Osteoblast (primary cell): Measurements from ENCODE around the gene SLC4A9. TPM values are rescaled to one million over a fixed set of nuclear protein-coding genes. Genes with fewer than 3 reads are reported as not detected.

Source experiments
- DNase-seq: peaks from one replicate; pipeline ENCODE4 v3.0.0; 2011; ENCODE audit warnings: low spot score, mixed read lengths; ENCODE audit not compliant: insufficient read length; ENCODE audit errors: missing footprints
- H2AFZ ChIP-seq: 2 replicates; pipeline ENCODE4 v1.6.0; 2011; ENCODE audit warnings: mild to moderate bottlenecking, low read length
- H3K27ac ChIP-seq: 2 replicates; pipeline ENCODE4 v1.5.1; 2011; ENCODE audit warnings: mild to moderate bottlenecking, low read depth, low read length, moderate library complexity
- H3K27me3 ChIP-seq: 2 replicates; pipeline ENCODE4 v1.6.0; 2012; ENCODE audit warnings: mild to moderate bottlenecking, control low read depth, inconsistent platforms, low read length, moderate library complexity; ENCODE audit not compliant: insufficient read depth
- H3K36me3 ChIP-seq: 2 replicates; pipeline ENCODE4 v1.5.1; 2011; ENCODE audit warnings: mild to moderate bottlenecking, low read length, control low read depth, moderate library complexity; ENCODE audit not compliant: insufficient read depth
- H3K4me1 ChIP-seq: 2 replicates; pipeline ENCODE4 v1.5.1; 2011; ENCODE audit warnings: mild to moderate bottlenecking, low read length, control low read depth, moderate library complexity; ENCODE audit not compliant: insufficient read depth
- H3K4me2 ChIP-seq: 2 replicates; pipeline ENCODE4 v1.6.0; 2011; ENCODE audit warnings: mild to moderate bottlenecking, low read length; ENCODE audit not compliant: insufficient read depth
- H3K4me3 ChIP-seq: fragments of 200-600 bp; sonication (generic); 3 replicates; pipeline ENCODE4 v1.5.1; 2012; ENCODE audit warnings: mild to moderate bottlenecking, low read length, inconsistent platforms; ENCODE audit not compliant: insufficient read depth
- H3K79me2 ChIP-seq: 2 replicates; pipeline ENCODE4 v1.6.0; 2012; ENCODE audit warnings: mild to moderate bottlenecking, low read length, control low read depth, inconsistent platforms; ENCODE audit not compliant: insufficient read depth
- H3K9me3 ChIP-seq: 2 replicates; pipeline ENCODE4 v1.5.1; 2011; ENCODE audit warnings: low read depth, low read length, control low read depth
- H4K20me1 ChIP-seq: 2 replicates; pipeline ENCODE4 v1.6.0; 2012; ENCODE audit warnings: mild to moderate bottlenecking, low read length, control low read depth; ENCODE audit not compliant: insufficient read depth
- total RNA-seq: library from RNA; depleted of rRNA; stranded (reverse); fragments of >200 nt; gene quantifications from 2 replicates; pipeline ENCODE4 v1.2.3, GENCODE V29; 2012
- TF ChIP-seq, protein P1 (sequence below): IDR thresholded peaks from 2 replicates; pipeline ENCODE4 v1.5.1; 2011; ENCODE audit warnings: mild to moderate bottlenecking, low read depth, low read length, moderate library complexity; ENCODE audit errors: extremely low read depth

SLC4A9 gene
- total RNA-seq, 1 donor: not detected

DNA sequence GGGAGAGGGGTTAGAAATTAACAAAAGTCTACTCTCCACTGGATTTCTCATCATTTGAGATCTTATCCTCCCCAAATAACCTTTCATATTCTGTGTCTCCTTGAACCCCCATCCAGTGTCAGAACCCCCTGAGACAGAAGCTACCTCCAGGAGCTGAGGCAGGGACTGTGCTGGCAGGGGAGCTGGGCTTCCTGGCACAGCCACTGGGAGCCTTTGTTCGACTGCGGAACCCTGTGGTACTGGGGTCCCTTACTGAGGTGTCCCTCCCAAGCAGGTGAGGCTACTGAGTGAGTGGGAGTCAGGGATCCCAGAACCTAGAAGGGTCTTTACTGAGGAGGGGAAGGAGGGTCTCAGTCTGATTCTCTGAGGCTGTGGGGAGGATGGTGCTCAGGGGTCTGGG lies 1.9 kb downstream of the SLC4A9 start:
- H3K27ac ChIP-seq: no peak overlapping the region
- no peak overlapping the region for H2AFZ ChIP-seq
- no peak for DNase-seq
- peaks cover 8% of the 10 kb centered on the region for H3K4me1 ChIP-seq
- H3K79me2 ChIP-seq: no peaks in the 10 kb centered on the region
- H3K4me3 ChIP-seq: no peak overlapping the region
- peaks cover 5% of the 10 kb centered on the region for H3K27me3 ChIP-seq
- H3K9me3 ChIP-seq: no peaks in the 10 kb centered on the region
- H3K4me2 ChIP-seq: no peak overlapping the region
- TF ChIP-seq, protein P1, sequence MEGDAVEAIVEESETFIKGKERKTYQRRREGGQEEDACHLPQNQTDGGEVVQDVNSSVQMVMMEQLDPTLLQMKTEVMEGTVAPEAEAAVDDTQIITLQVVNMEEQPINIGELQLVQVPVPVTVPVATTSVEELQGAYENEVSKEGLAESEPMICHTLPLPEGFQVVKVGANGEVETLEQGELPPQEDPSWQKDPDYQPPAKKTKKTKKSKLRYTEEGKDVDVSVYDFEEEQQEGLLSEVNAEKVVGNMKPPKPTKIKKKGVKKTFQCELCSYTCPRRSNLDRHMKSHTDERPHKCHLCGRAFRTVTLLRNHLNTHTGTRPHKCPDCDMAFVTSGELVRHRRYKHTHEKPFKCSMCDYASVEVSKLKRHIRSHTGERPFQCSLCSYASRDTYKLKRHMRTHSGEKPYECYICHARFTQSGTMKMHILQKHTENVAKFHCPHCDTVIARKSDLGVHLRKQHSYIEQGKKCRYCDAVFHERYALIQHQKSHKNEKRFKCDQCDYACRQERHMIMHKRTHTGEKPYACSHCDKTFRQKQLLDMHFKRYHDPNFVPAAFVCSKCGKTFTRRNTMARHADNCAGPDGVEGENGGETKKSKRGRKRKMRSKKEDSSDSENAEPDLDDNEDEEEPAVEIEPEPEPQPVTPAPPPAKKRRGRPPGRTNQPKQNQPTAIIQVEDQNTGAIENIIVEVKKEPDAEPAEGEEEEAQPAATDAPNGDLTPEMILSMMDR: no peak
- H3K36me3 ChIP-seq: no peaks in the 10 kb centered on the region
- H4K20me1 ChIP-seq: no peaks in the 10 kb centered on the region

DNA sequence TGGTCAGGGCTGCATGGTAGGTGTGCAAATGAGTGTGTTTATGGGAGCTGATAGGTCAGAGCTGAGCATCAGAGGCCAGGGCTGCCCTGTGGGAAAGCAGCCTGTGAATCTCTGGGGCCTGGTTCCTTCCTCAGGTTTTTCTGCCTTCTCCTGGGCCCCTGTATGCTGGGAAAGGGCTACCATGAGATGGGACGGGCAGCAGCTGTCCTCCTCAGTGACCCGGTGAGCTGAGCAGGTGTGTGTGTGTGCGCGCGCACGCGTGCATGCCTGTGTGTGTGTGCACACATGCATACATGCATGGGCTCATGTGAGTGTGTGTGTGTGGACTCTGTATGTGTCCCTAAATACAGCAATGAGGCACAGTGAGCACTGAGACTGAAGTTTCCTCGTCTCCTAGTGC lies 2.3 kb downstream of the SLC4A9 start:
- H3K4me2 ChIP-seq: no peak overlapping the region
- no peaks in the 10 kb centered on the region for H3K36me3 ChIP-seq
- no peak overlapping the region for H2AFZ ChIP-seq
- no peak for DNase-seq
- H3K27ac ChIP-seq: no peak overlapping the region
- peaks cover 5% of the 10 kb centered on the region for H3K27me3 ChIP-seq
- H3K79me2 ChIP-seq: no peaks in the 10 kb centered on the region
- peaks cover 5% of the 10 kb centered on the region for H3K4me1 ChIP-seq
- TF ChIP-seq, protein P1: no peak
- H3K4me3 ChIP-seq: no peak overlapping the region
- no peaks in the 10 kb centered on the region for H4K20me1 ChIP-seq
- H3K9me3 ChIP-seq: no peaks in the 10 kb centered on the region

DNA sequence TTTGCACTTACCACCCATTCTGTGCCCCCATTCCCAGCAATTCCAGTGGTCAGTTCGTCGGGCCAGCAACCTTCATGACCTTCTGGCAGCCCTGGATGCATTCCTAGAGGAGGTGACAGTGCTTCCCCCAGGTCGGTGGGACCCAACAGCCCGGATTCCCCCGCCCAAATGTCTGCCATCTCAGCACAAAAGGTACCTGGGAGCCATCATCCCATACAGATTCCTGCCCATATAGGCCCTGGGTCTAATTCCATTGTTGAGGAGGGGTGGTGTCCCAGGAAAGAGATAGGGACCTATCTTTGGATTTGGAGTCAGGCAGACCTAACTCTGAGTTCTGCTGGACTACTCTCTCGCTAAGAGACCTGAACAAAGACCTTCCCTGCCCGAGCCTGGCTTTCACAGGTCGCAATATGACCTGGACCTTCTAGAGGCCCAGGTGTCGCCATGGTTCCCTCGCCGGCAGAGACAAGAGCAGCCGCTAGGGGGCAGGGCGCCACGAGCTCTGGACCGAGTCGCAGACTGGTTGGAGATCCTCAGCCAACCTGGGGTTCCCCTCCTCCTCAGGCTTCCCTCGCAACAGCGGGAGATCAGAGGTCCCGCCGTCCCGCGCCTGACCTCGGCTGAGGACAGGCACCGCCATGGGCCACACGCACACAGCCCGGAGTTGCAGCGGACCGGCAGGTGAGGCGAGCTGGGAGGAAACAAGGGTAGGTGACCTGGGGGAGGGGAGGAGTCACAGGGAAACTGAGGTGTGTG lies 3.1 kb downstream of the SLC4A9 start:
- DNase-seq: peak; percentile 97
- H3K36me3 ChIP-seq: no peaks in the 10 kb centered on the region
- H3K4me2 ChIP-seq: peak overlapping the region; percentile 85
- H3K4me3 ChIP-seq: peak overlapping the region; percentile 66
- H3K27me3 ChIP-seq: peaks cover 5% of the 10 kb centered on the region
- TF ChIP-seq, protein P1: peak; percentile 88
- no peak overlapping the region for H3K27ac ChIP-seq
- peak overlapping the region; percentile 81 for H2AFZ ChIP-seq
- no peaks in the 10 kb centered on the region for H3K4me1 ChIP-seq
- no peaks in the 10 kb centered on the region for H3K9me3 ChIP-seq
- no peaks in the 10 kb centered on the region for H3K79me2 ChIP-seq
- H4K20me1 ChIP-seq: no peaks in the 10 kb centered on the region

DNA sequence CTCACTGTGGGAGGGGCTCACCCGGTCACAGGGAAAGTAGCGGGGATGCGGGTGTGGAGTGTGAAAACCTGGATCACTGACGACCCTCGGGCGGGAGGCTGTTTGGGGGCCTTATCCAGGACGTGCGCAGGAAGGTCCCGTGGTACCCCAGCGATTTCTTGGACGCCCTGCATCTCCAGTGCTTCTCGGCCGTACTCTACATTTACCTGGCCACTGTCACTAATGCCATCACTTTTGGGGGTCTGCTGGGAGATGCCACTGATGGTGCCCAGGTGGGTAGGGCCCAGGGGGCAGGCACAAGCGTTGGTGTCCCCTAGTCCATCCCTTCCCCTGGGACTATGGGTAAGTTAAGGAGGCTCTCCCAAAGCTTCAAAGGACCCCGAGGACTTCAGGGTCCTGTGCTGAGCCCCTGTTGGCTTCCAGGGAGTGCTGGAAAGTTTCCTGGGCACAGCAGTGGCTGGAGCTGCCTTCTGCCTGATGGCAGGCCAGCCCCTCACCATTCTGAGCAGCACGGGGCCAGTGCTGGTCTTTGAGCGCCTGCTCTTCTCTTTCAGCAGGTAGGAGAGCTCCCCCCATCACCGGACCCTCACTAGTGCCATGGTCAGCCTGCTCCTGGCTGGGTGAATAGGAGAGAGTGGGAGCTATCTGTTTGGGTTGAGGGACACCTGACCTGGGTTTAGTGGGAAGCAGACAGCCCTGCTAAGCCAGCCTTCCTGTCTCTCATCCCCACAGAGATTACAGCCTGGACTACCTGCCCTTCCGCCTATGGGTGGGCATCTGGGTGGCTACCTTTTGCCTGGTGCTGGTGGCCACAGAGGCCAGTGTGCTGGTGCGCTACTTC lies 3.9 kb downstream of the SLC4A9 start:
- Histone ChIP-seq H4K20me1 (no peaks in the 10 kb centered on the region), H3K4me3 (peak overlapping the region; percentile 66), H3K27me3 (peaks cover 5% of the 10 kb centered on the region), H3K4me2 (peak overlapping the region; percentile 85), H3K4me1 (no peaks in the 10 kb centered on the region), H3K27ac (no peak overlapping the region), H2AFZ (peak overlapping the region; percentile 81), H3K79me2 (no peaks in the 10 kb centered on the region), H3K9me3 (no peaks in the 10 kb centered on the region), H3K36me3 (no peaks in the 10 kb centered on the region)
- TF ChIP-seq, protein P1: no peak
- no peak for DNase-seq
